Loucy (cell line): Measurements from ENCODE around the gene INS.

ENCODE experiments used
- H2AFZ ChIP-seq: fragments of 200-600 bp; sonication (generic); 2 replicates; pipeline ENCODE4 v1.6.0; 2016; ENCODE audit warnings: antibody characterized with exemption, mild to moderate bottlenecking, low read length, moderate library complexity
- H3F3A ChIP-seq: fragments of 200-600 bp; 2 replicates; pipeline ENCODE4 v1.6.0; 2016; ENCODE audit warnings: antibody characterized with exemption, low read depth, mild to moderate bottlenecking
- H3K27me3 ChIP-seq: fragments of 200-600 bp; sonication (generic); 2 replicates; pipeline ENCODE4 v1.6.1; 2014; ENCODE audit warnings: low read length, mild to moderate bottlenecking; ENCODE audit not compliant: insufficient read depth, poor library complexity, severe bottlenecking
- H3K36me3 ChIP-seq: fragments of 200-600 bp; sonication (generic); 2 replicates; pipeline ENCODE4 v1.6.1; 2016; ENCODE audit warnings: low read length; ENCODE audit not compliant: insufficient read depth
- H3K4me1 ChIP-seq: fragments of 200-600 bp; sonication (generic); 2 replicates; pipeline ENCODE4 v1.5.1; 2014; ENCODE audit warnings: low read length, mild to moderate bottlenecking; ENCODE audit not compliant: insufficient read depth, poor library complexity, severe bottlenecking
- H3K4me2 ChIP-seq: fragments of 200-600 bp; sonication (generic); 2 replicates; pipeline ENCODE4 v1.6.0; 2014; ENCODE audit warnings: antibody characterized with exemption, low read length, low read depth, mild to moderate bottlenecking; ENCODE audit not compliant: poor library complexity, severe bottlenecking
- H3K4me3 ChIP-seq: fragments of 200-600 bp; sonication (generic); 2 replicates; pipeline ENCODE4 v1.5.1; 2014; ENCODE audit warnings: low read length, mild to moderate bottlenecking, mixed read lengths; ENCODE audit not compliant: poor library complexity, severe bottlenecking
- H3K79me2 ChIP-seq: fragments of 200-600 bp; sonication (generic); 2 replicates; pipeline ENCODE4 v1.6.1; 2014; ENCODE audit warnings: low read length; ENCODE audit not compliant: insufficient read depth
- H3K9ac ChIP-seq: fragments of 200-600 bp; sonication (generic); 2 replicates; pipeline ENCODE4 v1.6.0; 2014; ENCODE audit warnings: mild to moderate bottlenecking, low read depth, low read length, moderate library complexity; ENCODE audit not compliant: poor library complexity, severe bottlenecking
- H3K9me2 ChIP-seq: fragments of 200-600 bp; sonication (generic); replicated peaks from 2 replicates; pipeline ENCODE4 v1.6.1; 2016; ENCODE audit warnings: low read depth, low read length, mixed read lengths
- H3K9me3 ChIP-seq: fragments of 200-600 bp; sonication (generic); 2 replicates; pipeline ENCODE4 v1.6.1; 2014; ENCODE audit warnings: mild to moderate bottlenecking, antibody characterized with exemption, low read length, low read depth; ENCODE audit not compliant: insufficient read depth
- H4K20me1 ChIP-seq: fragments of 200-600 bp; sonication (generic); 2 replicates; pipeline ENCODE4 v1.6.0; 2014; ENCODE audit warnings: antibody characterized with exemption, low read length, mild to moderate bottlenecking; ENCODE audit not compliant: insufficient read depth, poor library complexity, severe bottlenecking
- CTCF ChIP-seq: fragments of 200-600 bp; sonication (generic); conservative IDR thresholded peaks from 2 replicates; pipeline ENCODE4 v1.5.1; 2014; ENCODE audit warnings: mild to moderate bottlenecking, antibody characterized with exemption, low read length
- EZH2phosphoT487 ChIP-seq: fragments of 200-600 bp; IDR thresholded peaks from 2 replicates; pipeline ENCODE4 v1.6.1; 2018; ENCODE audit warnings: antibody characterized with exemption, mild to moderate bottlenecking, moderate library complexity, borderline replicate concordance

The INS gene

GRCh38 chr11:2140411-2141400 lies 20.3 kb downstream of the INS start:
- Histone ChIP-seq H3K9me2 (no peaks in the 10 kb centered on the region), H3K27me3 (no peaks in the 10 kb centered on the region), H2AFZ (no peak overlapping the region), H3K9me3 (no peaks in the 10 kb centered on the region), H3K36me3 (no peaks in the 10 kb centered on the region), H4K20me1 (no peaks in the 10 kb centered on the region), H3K4me1 (no peaks in the 10 kb centered on the region), H3K79me2 (no peaks in the 10 kb centered on the region), H3K4me2 (no peak overlapping the region), H3F3A (no peaks in the 10 kb centered on the region), H3K9ac (no peak overlapping the region), H3K4me3 (no peak overlapping the region)
- TF ChIP-seq CTCF = no peak
- TF ChIP-seq EZH2phosphoT487 = no peak

- Histone ChIP-seq H3F3A (no peaks in the 10 kb centered on the region), H3K27me3 (no peaks in the 10 kb centered on the region), H3K36me3 (no peaks in the 10 kb centered on the region), H4K20me1 (no peaks in the 10 kb centered on the region), H3K9ac (no peak overlapping the region), H3K79me2 (no peaks in the 10 kb centered on the region), H3K9me3 (no peaks in the 10 kb centered on the region), H2AFZ (no peak overlapping the region), H3K4me3 (no peak overlapping the region), H3K9me2 (no peaks in the 10 kb centered on the region), H3K4me2 (no peak overlapping the region), H3K4me1 (no peaks in the 10 kb centered on the region)
- TF ChIP-seq CTCF (no peak), EZH2phosphoT487 (no peak)
Measured at GRCh38 chr11:2139621-2140337, 21.2 kb downstream of the INS start.

GRCh38 chr11:2139123-2139521 lies 21.9 kb downstream of the INS start, which contains the start of gene IGF2:
IGF2 (minus strand) TSS chr11:2139389; CDS start chr11:2135523, 3,866 bp downstream.
- TF ChIP-seq CTCF (no peak), EZH2phosphoT487 (no peak)
- Histone ChIP-seq H3K4me1 (no peaks in the 10 kb centered on the region), H2AFZ (no peak within 1 kb of the TSS), H3K4me3 (no peak within 1 kb of the TSS), H3K9me3 (no peaks in the 10 kb centered on the region), H3F3A (no peaks in the 10 kb centered on the region), H3K9ac (no peak within 1 kb of the TSS), H4K20me1 (no peaks in the 10 kb centered on the region), H3K9me2 (no peaks in the 10 kb centered on the region), H3K79me2 (no peaks in the 10 kb centered on the region), H3K27me3 (no peaks in the 10 kb centered on the region), H3K36me3 (no peaks in the 10 kb centered on the region), H3K4me2 (no peak within 1 kb of the TSS)
